OCI-LY1 (cell line): ENCODE data around the gene SOX9.

Experiments
- CTCF ChIP-seq: fragments of 200-600 bp; sonication (generic), shearing (Covaris generic); IDR thresholded peaks from 2 replicates; pipeline ENCODE4 v1.5.1; 2017; ENCODE audit warnings: mild to moderate bottlenecking, antibody characterized with exemption, low read length, moderate library complexity, mixed read lengths
- EZH2 ChIP-seq: fragments of 200-600 bp; sonication (generic), shearing (Covaris generic); IDR thresholded peaks from 2 replicates; pipeline ENCODE4 v1.8.0; 2017; ENCODE audit warnings: borderline replicate concordance, mixed run types, mild to moderate bottlenecking, antibody characterized with exemption, low read length, moderate library complexity, mixed read lengths

GRCh38 chr17:72173499-72174116, 52.8 kb downstream of the SOX9 start:
- TF ChIP-seq CTCF: no peak
- TF ChIP-seq EZH2: no peak
